Measurements from ENCODE around the gene BCL3. TPM values are rescaled to one million over a fixed set of nuclear protein-coding genes. Genes with fewer than 3 reads are reported as not detected.

The BCL3 gene
- total and polyA plus RNA-seq, 2 of the 4 experiments (the other 2 are of a cell fraction) = 1.6 to 26.0 TPM

GRCh38 chr19:44718441-44719261 is 29.9 kb upstream of the BCL3 start:
- Histone ChIP-seq H2AK9ac (replicated peaks; ENCODE audit: low read depth, low read length, poor library complexity) (peak overlapping the region; percentile 99), H3K56ac (ENCODE audit: extremely low read depth, insufficient read depth, low read length) (peak overlapping the region; percentile 24; the same call in 1 of the 2 replicates), H3K23ac (ENCODE audit: low read depth, low read length) (peak overlapping the region; percentile 79; the same call in 1 of the 2 replicates), H4K5ac (ENCODE audit: low read depth, low read length) (peak overlapping the region; percentile 27), H3K4me3 (ENCODE audit: insufficient read depth, low read depth, low read length) (no peak overlapping the region), H3K18ac (ENCODE audit: low read depth, low read length) (peak overlapping the region; percentile 11; the same call in 1 of the 2 replicates), H2BK120ac (ENCODE audit: low read depth, low read length) (peak overlapping the region; percentile 98), H3K27me3 (ENCODE audit: control insufficient read depth, insufficient read depth, low read length) (no peaks in the 10 kb centered on the region), H3K9me3 (ENCODE audit: control insufficient read depth, insufficient read depth, low read length) (peaks cover 6% of the 10 kb centered on the region), H2BK15ac (ENCODE audit: low read depth, low read length) (peak overlapping the region; percentile 100; the same call in 2 of the 3 replicates), H2BK20ac (ENCODE audit: low read depth, low read length) (peak overlapping the region; percentile 93), H3K14ac (replicated peaks; ENCODE audit: low read depth, low read length) (peak overlapping the region; percentile 93), H3K9me1 (ENCODE audit: insufficient read depth, low read length) (peaks cover 10% of the 10 kb centered on the region), H3K4me2 (ENCODE audit: low read depth, low read length) (peak overlapping the region; percentile 8; the same call in 1 of the 2 replicates), H3K79me1 (ENCODE audit: low read depth in 1 of 2, low read length in 2 of 2) (no peaks in the 10 kb centered on the region), H3K9ac (ENCODE audit: low read depth, low read length) (peak overlapping the region; percentile 0; the same call in 1 of the 2 replicates), H3K27ac (ENCODE audit: insufficient read depth, low read length) (peak overlapping the region; percentile 46), H4K91ac (ENCODE audit: insufficient read depth, low read depth, low read length) (peak overlapping the region; percentile 97), H2BK5ac (ENCODE audit: low read depth, low read length, poor library complexity, severe bottlenecking) (peak overlapping the region; percentile 41), H4K8ac (ENCODE audit: low read depth in 2 of 2, low read length in 2 of 2) (peak overlapping the region; percentile 66 to 97), H2AK5ac (ENCODE audit: low read depth, low read length) (peak overlapping the region; percentile 98), H4K20me1 (ENCODE audit: insufficient read depth, low read length) (no peaks in the 10 kb centered on the region), H3K4ac (ENCODE audit: low read depth, low read length) (peak overlapping the region; percentile 96), H2AFZ (replicated peaks; ENCODE audit: low read length, poor library complexity) (peak overlapping the region; percentile 99), H3K36me3 (ENCODE audit: control insufficient read depth, insufficient read depth, low read length) (no peaks in the 10 kb centered on the region), H3K4me1 (ENCODE audit: control insufficient read depth, insufficient read depth, low read length) (peaks cover 11% of the 10 kb centered on the region)
- intact Hi-C loops (cut with micrococcal nuclease) (no loop called here), dilution Hi-C loops (cut with HindIII; ENCODE audit: low sequenced_read_pairs, unreplicated experiment) (no loop called here), in situ Hi-C loops (cut with MboI; ENCODE audit: low sequenced_read_pairs) (no loop called here)
- ChIA-PET POLR2A (ENCODE audit: unreplicated experiment) (interaction anchor here (0.6 kb wide), 2 partner anchors 12 to 185 kb away, joined by 3 to 6 read pairs; no protein-coding TSS in a partner anchor), CTCF (interaction anchor here (0.6 to 1.8 kb wide), 4 partner anchors 29 to 56 kb away, joined by 3 to 4 read pairs (median 3); no protein-coding TSS in a partner anchor)
- ATAC-seq (ENCODE audit: low read depth) (peak; percentile 69), DNase-seq (peak; percentile 56)
- no CpG with 5 or more reads among the region's 11 CpGs for WGBS, 2 experiments (ENCODE audit: extremely low coverage in 2 of 2, insufficient read length in 1 of 2)
- BruUV-seq (replicated peaks) = no TSS peak
- TF ChIP-seq CHD1 (IDR thresholded peaks at IDR 0.05; ENCODE audit: low read depth, low read length) = no peak
- peak; percentile 65; the same call in 1 of the 2 replicates for TF ChIP-seq MAZ (IDR thresholded peaks at IDR 0.05; ENCODE audit: borderline replicate concordance, low read depth, low read length)
